Measurements from ENCODE around the gene WDR27.

GRCh38 chr6:169571123-169571962 lies 130.5 kb downstream of the WDR27 start:
- TF ChIP-seq CTCF (IDR thresholded peaks at IDR 0.05) (no peak), POLR2A (IDR thresholded peaks at IDR 0.05) (no peak), POLR2AphosphoS5 (IDR thresholded peaks at IDR 0.05) (no peak)

All from sigmoid colon (tissue), 4 donors.